HepG2 (cell line): ENCODE results near the gene ZNF75A.

Source experiments
- POLR2AphosphoS5 ChIP-seq: IDR thresholded peaks from 2 replicates; pipeline ENCODE4 v1.6.1; 2012; ENCODE audit warnings: low read depth, low read length
- TP53 ChIP-seq: sonication (generic); formaldehyde crosslinking; conservative IDR thresholded peaks from 2 replicates; pipeline ENCODE4 v1.4.0; 2020; ENCODE audit warnings: missing genetic modification reagents
- ZNF121 ChIP-seq: sonication (generic); formaldehyde crosslinking; IDR thresholded peaks from 2 replicates; pipeline ENCODE4 v1.5.0; 2020; ENCODE audit warnings: mild to moderate bottlenecking, missing genetic modification reagents

- TF ChIP-seq POLR2AphosphoS5 (no peak), ZNF121 (CRISPR knock-in tag) (no peak), TP53 (no peak)
Measured at GRCh38 chr16:3317315-3317999, 12.2 kb downstream of the ZNF75A start.
